CD4-positive, alpha-beta T cell treated with Interleukin-4 for 1 hour (primary cell): Measurements from ENCODE around the gene DCST1.

ENCODE experiments used
- DNase-seq, 2 donors: peaks; one replicate each; pipeline ENCODE4 v3.0.0-alpha.2; 2020 to 2022

The DCST1 gene

GRCh38 chr1:155057104-155057503 is 23.5 kb downstream of the DCST1 start:
- no peak for DNase-seq

GRCh38 chr1:155057788-155058211 is 24.2 kb downstream of the DCST1 start:
- no peak for DNase-seq

- no peak for DNase-seq
Observed at GRCh38 chr1:155060736-155061135, 27.1 kb downstream of the DCST1 start.

GRCh38 chr1:155061381-155062150 is 27.9 kb downstream of the DCST1 start:
- peak; percentile 95 for DNase-seq

- DNase-seq = no peak
Observed at GRCh38 chr1:155062151-155062686, 28.6 kb downstream of the DCST1 start.

GRCh38 chr1:155062702-155063411 is 29.2 kb downstream of the DCST1 start:
- peak; percentile 74 to 76 for DNase-seq

- DNase-seq = peak; percentile 88 to 89
Observed at GRCh38 chr1:155063550-155064110, 30.0 kb downstream of the DCST1 start, which contains the start of gene EFNA4. Gene EFNA4, plus strand, starts transcription at chr1:155063740. Its CDS starts 84 bp downstream, at chr1:155063824.

GRCh38 chr1:155064111-155064831 is 30.6 kb downstream of the DCST1 start:
- peak in 1 of 2 donors; percentile 53 for DNase-seq

- DNase-seq = no peak
Observed at GRCh38 chr1:155064832-155065429, 31.3 kb downstream of the DCST1 start.

GRCh38 chr1:155066777-155067176 is 33.2 kb downstream of the DCST1 start:
- no peak for DNase-seq

GRCh38 chr1:155068599-155068998 is 35.0 kb downstream of the DCST1 start:
- DNase-seq = no peak

- DNase-seq = no peak
Observed at GRCh38 chr1:155069551-155070157, 36.0 kb downstream of the DCST1 start.

- no peak for DNase-seq
Observed at GRCh38 chr1:155070158-155070621, 36.6 kb downstream of the DCST1 start.

- DNase-seq = peak; percentile 83 to 87
Observed at GRCh38 chr1:155070721-155071569, 37.3 kb downstream of the DCST1 start.

GRCh38 chr1:155071701-155072100 is 38.1 kb downstream of the DCST1 start:
- no peak for DNase-seq

- no peak for DNase-seq
Observed at GRCh38 chr1:155072531-155073289, 39.1 kb downstream of the DCST1 start.

GRCh38 chr1:155073377-155074242 is 40.0 kb downstream of the DCST1 start:
- DNase-seq = no peak

- DNase-seq = no peak
Observed at GRCh38 chr1:155075535-155075934, 41.9 kb downstream of the DCST1 start.

GRCh38 chr1:155076371-155076770 is 42.7 kb downstream of the DCST1 start:
- no peak for DNase-seq
